Peyer's patch (tissue), 4 donors: Measurements from ENCODE around the gene INSM2. TPM values are rescaled to one million over a fixed set of nuclear protein-coding genes. Genes with fewer than 3 reads are reported as not detected.

Experiments used
- DNase-seq, 3 donors: peaks; one replicate each; pipeline ENCODE4 v3.0.0-alpha.2; 2017 to 2019
- H3K27ac ChIP-seq, 4 donors: fragments of 200-600 bp; sonication (generic); one replicate each; pipeline ENCODE4 v1.5.1; 2016 to 2019
- H3K27me3 ChIP-seq, 2 donors: fragments of 200-600 bp; sonication (generic); one replicate each; pipeline ENCODE4 v1.5.1; 2019
- H3K36me3 ChIP-seq, 3 donors: fragments of 200-600 bp; sonication (generic); one replicate each; pipeline ENCODE4 v1.5.1; 2016 to 2019
- H3K4me1 ChIP-seq, 4 donors: fragments of 200-600 bp; sonication (generic); one replicate each; pipeline ENCODE4 v1.5.1; 2016 to 2019
- H3K4me3 ChIP-seq, 4 donors: fragments of 200-600 bp; sonication (generic); 1 replicate in 3 of 4; 2 replicates in 1 of 4; pipeline ENCODE4 v1.5.1; 2016 to 2019; ENCODE audit warnings: mild to moderate bottlenecking in 1 of 4
- H3K9me3 ChIP-seq, 4 donors: fragments of 200-600 bp; sonication (generic); one replicate each; pipeline ENCODE4 v1.5.1; 2016 to 2019; ENCODE audit warnings: mild to moderate bottlenecking in 1 of 4
- POLR2A ChIP-seq, 2 donors: fragments of 450-650 bp; IDR thresholded peaks; one replicate each; pipeline ENCODE4 v1.5.1; 2017; ENCODE audit warnings: antibody characterized with exemption in 2 of 2, mild to moderate bottlenecking in 2 of 2, moderate library complexity in 2 of 2
- total RNA-seq, 4 donors: library from RNA; depleted of rRNA; stranded (reverse); fragments of >200 nt; gene quantifications; one replicate each; pipeline ENCODE4 v1.1.0, GENCODE V29; 2016
- TF ChIP-seq, protein P1 (sequence below), 6 experiments: fragments of 450-650 bp in 4 of 6; fragments of 200-600 bp in 2 of 6; sonication (generic) in 1 of 6; IDR thresholded peaks; one replicate each; pipeline ENCODE4 v1.5.1; 2017 to 2019; ENCODE audit warnings: antibody characterized with exemption in 6 of 6, mild to moderate bottlenecking in 3 of 6, moderate library complexity in 1 of 6

The INSM2 gene
- total RNA-seq, 4 donors from 2014 or later = not detected

DNA sequence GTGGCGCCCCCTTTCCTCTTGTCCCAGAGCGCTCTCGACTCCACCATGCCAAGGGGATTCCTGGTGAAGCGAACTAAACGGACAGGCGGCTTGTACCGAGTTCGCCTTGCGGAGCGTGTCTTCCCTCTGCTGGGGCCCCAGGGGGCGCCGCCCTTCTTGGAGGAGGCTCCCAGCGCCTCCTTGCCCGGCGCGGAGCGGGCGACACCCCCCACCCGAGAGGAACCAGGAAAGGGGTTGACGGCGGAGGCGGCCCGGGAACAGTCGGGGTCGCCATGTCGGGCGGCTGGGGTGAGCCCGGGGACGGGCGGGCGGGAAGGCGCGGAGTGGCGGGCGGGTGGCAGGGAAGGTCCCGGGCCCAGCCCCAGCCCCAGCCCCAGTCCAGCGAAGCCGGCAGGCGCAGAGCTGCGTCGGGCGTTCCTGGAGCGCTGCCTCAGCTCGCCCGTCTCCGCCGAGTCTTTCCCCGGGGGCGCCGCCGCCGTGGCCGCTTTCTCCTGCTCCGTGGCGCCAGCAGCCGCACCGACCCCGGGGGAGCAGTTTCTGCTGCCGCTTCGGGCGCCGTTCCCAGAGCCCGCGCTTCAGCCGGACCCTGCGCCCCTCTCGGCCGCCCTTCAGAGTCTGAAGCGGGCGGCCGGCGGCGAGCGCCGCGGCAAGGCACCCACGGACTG is 376 bp downstream of the INSM2 start:
- Histone ChIP-seq H3K27ac (no peak overlapping the region), H3K36me3 (no peaks in the 10 kb centered on the region), H3K9me3 (no peaks in the 10 kb centered on the region), H3K4me3 (peak overlapping the region; percentile 32 to 64 (median 56)), H3K27me3 (peaks cover 0 to 26% of the 10 kb centered on the region in 2 donors), H3K4me1 (peaks cover 0 to 30% (median 22%) of the 10 kb centered on the region in 4 donors)
- TF ChIP-seq, protein P1, sequence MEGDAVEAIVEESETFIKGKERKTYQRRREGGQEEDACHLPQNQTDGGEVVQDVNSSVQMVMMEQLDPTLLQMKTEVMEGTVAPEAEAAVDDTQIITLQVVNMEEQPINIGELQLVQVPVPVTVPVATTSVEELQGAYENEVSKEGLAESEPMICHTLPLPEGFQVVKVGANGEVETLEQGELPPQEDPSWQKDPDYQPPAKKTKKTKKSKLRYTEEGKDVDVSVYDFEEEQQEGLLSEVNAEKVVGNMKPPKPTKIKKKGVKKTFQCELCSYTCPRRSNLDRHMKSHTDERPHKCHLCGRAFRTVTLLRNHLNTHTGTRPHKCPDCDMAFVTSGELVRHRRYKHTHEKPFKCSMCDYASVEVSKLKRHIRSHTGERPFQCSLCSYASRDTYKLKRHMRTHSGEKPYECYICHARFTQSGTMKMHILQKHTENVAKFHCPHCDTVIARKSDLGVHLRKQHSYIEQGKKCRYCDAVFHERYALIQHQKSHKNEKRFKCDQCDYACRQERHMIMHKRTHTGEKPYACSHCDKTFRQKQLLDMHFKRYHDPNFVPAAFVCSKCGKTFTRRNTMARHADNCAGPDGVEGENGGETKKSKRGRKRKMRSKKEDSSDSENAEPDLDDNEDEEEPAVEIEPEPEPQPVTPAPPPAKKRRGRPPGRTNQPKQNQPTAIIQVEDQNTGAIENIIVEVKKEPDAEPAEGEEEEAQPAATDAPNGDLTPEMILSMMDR (IDR thresholded peaks at IDR 0.05) = no peak
- TF ChIP-seq POLR2A (IDR thresholded peaks at IDR 0.05) = no peak
- no peak for DNase-seq

DNA sequence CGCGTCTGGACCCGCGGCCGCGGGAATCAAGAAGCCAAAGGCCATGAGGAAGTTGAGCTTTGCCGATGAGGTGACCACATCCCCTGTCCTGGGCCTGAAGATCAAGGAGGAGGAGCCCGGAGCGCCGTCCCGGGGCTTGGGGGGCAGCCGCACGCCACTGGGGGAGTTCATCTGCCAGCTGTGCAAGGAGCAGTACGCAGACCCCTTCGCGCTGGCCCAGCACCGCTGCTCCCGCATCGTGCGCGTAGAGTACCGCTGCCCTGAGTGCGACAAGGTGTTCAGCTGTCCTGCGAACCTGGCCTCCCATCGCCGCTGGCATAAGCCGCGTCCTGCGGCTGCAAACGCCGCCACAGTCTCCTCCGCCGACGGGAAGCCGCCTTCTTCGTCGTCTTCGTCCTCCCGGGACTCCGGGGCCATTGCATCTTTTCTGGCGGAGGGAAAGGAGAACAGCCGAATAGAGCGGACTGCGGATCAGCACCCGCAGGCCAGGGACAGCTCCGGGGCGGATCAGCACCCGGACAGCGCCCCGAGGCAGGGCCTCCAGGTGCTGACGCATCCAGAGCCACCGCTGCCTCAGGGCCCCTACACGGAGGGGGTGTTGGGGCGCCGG is 1.0 kb downstream of the INSM2 start:
- Histone ChIP-seq H3K4me3 (peak overlapping the region; percentile 32 to 64 (median 56)), H3K36me3 (no peaks in the 10 kb centered on the region), H3K9me3 (no peaks in the 10 kb centered on the region), H3K27me3 (peaks cover 0 to 26% of the 10 kb centered on the region in 2 donors), H3K27ac (no peak overlapping the region), H3K4me1 (peaks cover 0 to 30% (median 22%) of the 10 kb centered on the region in 4 donors)
- TF ChIP-seq, protein P1 (IDR thresholded peaks at IDR 0.05) = no peak
- TF ChIP-seq POLR2A (IDR thresholded peaks at IDR 0.05) = no peak
- DNase-seq = peak in 2 of 3 donors; percentile 69 to 72

DNA sequence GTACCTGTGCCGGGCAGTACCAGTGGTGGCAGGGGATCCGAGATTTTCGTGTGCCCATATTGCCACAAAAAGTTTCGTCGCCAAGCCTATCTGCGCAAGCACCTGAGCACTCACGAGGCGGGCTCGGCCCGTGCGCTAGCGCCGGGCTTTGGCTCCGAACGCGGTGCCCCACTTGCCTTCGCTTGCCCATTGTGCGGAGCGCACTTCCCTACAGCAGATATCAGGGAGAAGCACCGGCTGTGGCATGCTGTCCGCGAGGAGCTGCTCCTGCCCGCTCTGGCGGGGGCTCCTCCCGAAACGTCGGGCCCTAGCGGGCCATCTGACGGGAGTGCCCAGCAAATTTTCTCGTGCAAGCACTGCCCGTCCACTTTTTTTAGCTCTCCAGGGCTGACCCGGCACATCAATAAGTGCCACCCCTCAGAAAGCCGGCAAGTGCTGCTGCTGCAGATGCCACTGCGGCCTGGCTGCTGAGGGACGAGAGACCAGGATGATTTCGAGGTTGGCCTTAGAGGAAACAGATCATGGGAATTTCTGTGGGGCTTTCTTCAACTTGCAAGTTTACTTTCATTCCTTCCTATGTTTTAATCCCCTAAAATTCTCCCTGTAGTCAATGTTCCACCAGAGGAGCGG is 1.6 kb downstream of the INSM2 start:
- Histone ChIP-seq H3K36me3 (no peaks in the 10 kb centered on the region), H3K4me1 (peaks cover 0 to 30% (median 22%) of the 10 kb centered on the region in 4 donors), H3K9me3 (no peaks in the 10 kb centered on the region), H3K27me3 (peaks cover 0 to 26% of the 10 kb centered on the region in 2 donors), H3K4me3 (peak overlapping the region in 2 of 4 donors; percentile 53 to 64), H3K27ac (no peak overlapping the region)
- DNase-seq = no peak
- TF ChIP-seq POLR2A (IDR thresholded peaks at IDR 0.05) = no peak
- TF ChIP-seq, protein P1 (IDR thresholded peaks at IDR 0.05) = no peak

DNA sequence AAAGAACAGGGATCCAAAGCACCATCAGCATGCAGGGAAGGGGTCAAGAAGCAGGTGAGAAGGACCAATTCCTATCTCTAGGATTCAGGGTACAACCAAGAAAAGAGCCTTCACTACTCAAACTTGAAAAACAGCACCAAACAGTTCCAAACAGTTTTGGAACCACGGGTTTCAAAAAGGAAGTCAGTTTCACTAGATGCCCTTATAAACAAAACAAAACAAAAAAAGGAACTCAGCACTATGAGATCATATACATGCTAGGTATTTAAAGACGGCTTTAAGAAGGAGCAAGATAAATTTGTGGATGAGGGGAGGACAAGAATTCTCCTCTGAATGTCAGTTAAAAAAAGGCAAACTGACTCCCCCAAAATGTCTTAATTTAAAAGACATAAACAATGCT is 6.0 kb downstream of the INSM2 start:
- TF ChIP-seq, protein P1 (IDR thresholded peaks at IDR 0.05) = no peak
- TF ChIP-seq POLR2A (IDR thresholded peaks at IDR 0.05) = no peak
- Histone ChIP-seq H3K27ac (no peak overlapping the region), H3K4me3 (no peak overlapping the region), H3K36me3 (no peaks in the 10 kb centered on the region), H3K9me3 (no peaks in the 10 kb centered on the region), H3K27me3 (peaks cover 0 to 6% of the 10 kb centered on the region in 2 donors), H3K4me1 (peaks cover 0 to 8% (median 6%) of the 10 kb centered on the region in 4 donors)
- no peak for DNase-seq

DNA sequence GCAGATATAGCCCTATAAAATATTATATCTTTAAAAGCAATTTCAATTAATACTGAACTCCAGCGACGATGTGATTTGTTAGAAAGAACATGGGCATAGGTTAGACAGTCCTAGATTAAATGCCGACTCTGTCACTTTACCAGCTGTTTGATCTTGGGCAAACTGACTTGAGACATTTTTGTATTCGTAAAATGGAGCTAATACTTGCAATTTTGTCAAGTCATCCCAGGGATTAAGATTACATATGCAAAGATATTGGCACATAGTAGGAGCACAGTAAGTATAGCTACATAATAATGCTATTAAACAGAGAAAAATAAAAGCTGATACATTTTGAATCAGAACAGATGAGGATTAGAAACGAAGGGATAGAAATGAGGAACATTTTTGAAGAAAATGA is 9.0 kb downstream of the INSM2 start:
- H3K9me3 ChIP-seq = no peaks in the 10 kb centered on the region
- DNase-seq = no peak

More for the DNA sequence above, 9.0 kb downstream of the INSM2 start:
- H3K4me3 ChIP-seq = no peak overlapping the region
- H3K27ac ChIP-seq = no peak overlapping the region
- H3K4me1 ChIP-seq = no peaks in the 10 kb centered on the region
- no peak for TF ChIP-seq POLR2A (IDR thresholded peaks at IDR 0.05)
- TF ChIP-seq, protein P1 (IDR thresholded peaks at IDR 0.05) = no peak
- no peaks in the 10 kb centered on the region for H3K27me3 ChIP-seq
- H3K36me3 ChIP-seq = no peaks in the 10 kb centered on the region
